A673 (cell line): ENCODE data around the gene ATRNL1.

Experiments used
- CTCF ChIP-seq: fragments of 300-800, 200-600 bp; sonication (generic); conservative IDR thresholded peaks from 2 replicates; pipeline ENCODE4 v1.5.1; 2017; ENCODE audit warnings: low read depth, mild to moderate bottlenecking, antibody characterized with exemption, low read length, moderate library complexity, mixed read lengths
- EZH2 ChIP-seq: fragments of 200-600 bp; sonication (generic); IDR thresholded peaks from 2 replicates; pipeline ENCODE4 v1.6.1; 2017; ENCODE audit warnings: borderline replicate concordance, low read depth, mild to moderate bottlenecking, mixed read lengths, antibody characterized with exemption, low read length; ENCODE audit not compliant: poor library complexity, severe bottlenecking

DNA sequence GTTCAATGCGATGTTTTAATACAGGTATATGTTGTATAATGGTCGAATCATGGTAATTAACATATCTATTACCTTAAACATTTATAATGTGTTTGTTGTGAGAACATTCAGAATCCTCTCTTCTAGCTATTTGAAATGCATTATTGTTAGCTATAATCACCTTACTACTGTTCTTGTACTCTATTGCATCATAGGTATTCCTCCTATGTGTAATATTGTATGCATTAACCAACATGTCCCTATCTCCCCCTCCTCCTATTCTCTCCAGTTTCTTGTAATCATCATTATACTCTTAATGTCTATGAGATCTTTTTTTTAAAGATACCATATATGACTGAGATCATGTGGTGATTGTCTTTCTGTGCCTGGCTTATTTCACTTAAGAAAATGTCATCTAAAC is 235.2 kb downstream of the ATRNL1 start:
- TF ChIP-seq CTCF, result no peak
- TF ChIP-seq EZH2, result no peak
